Stomach (tissue), 9 donors: Measurements from ENCODE around the gene HAND2. TPM values are rescaled to one million over a fixed set of nuclear protein-coding genes. Genes with fewer than 3 reads are reported as not detected.

Source experiments
- DNase-seq, 2 donors: peaks; one replicate each; pipeline versions ENCODE4 v3.0.0 to v3.0.0-alpha.2; 2013 to 2019
- H3K27ac ChIP-seq, 5 donors: fragments of 200-600 bp in 4 of 5; sonication (generic) in 4 of 5; one replicate each; pipeline ENCODE4 v1.5.1; 2013 to 2019; ENCODE audit warnings: mild to moderate bottlenecking in 1 of 5, moderate library complexity in 1 of 5
- H3K27me3 ChIP-seq, 3 donors: fragments of 200-600 bp; sonication (generic); one replicate each; pipeline ENCODE4 v1.5.1; 2017 to 2019; ENCODE audit warnings: mixed run types in 1 of 3
- H3K36me3 ChIP-seq, 4 donors: fragments of 200-600 bp; sonication (generic); 1 replicate in 3 of 4; 2 replicates in 1 of 4; pipeline ENCODE4 v1.5.1; 2016 to 2019
- H3K4me1 ChIP-seq, 4 donors: fragments of 200-600 bp; sonication (generic); one replicate each; pipeline ENCODE4 v1.5.1; 2016 to 2019
- H3K4me3 ChIP-seq, 4 donors: fragments of 200-600 bp; sonication (generic) in 3 of 4; one replicate each; pipeline ENCODE4 v1.5.1; 2016 to 2019; ENCODE audit warnings: mild to moderate bottlenecking in 1 of 4
- H3K9me3 ChIP-seq, 4 donors: fragments of 200-600 bp; sonication (generic); one replicate each; pipeline ENCODE4 v1.5.1; 2016 to 2019
- CTCF ChIP-seq, 7 experiments: fragments of 450-650 bp in 4 of 7; fragments of 200-600 bp in 3 of 7; sonication (generic) in 3 of 7; IDR thresholded peaks; one replicate each; pipeline ENCODE4 v1.5.1; 2016 to 2019; ENCODE audit warnings: antibody characterized with exemption in 7 of 7, control low read depth in 2 of 7, mild to moderate bottlenecking in 1 of 7
- EP300 ChIP-seq: sonication (generic); formaldehyde crosslinking; IDR thresholded peaks from one replicate; pipeline ENCODE4 v1.6.1; 2017; ENCODE audit warnings: antibody characterized with exemption
- POLR2A ChIP-seq, 4 donors: fragments of 450-650 bp; IDR thresholded peaks; one replicate each; pipeline ENCODE4 v1.6.1; 2016; ENCODE audit warnings: antibody characterized with exemption in 4 of 4, control low read depth in 2 of 4, mild to moderate bottlenecking in 1 of 4, moderate library complexity in 1 of 4
- POLR2AphosphoS5 ChIP-seq, 3 donors: sonication (generic); formaldehyde crosslinking; IDR thresholded peaks; one replicate each; pipeline ENCODE4 v1.6.1; 2016; ENCODE audit warnings: antibody characterized with exemption in 3 of 3
- WGBS, 5 donors: extraction: QIAGEN DNeasy Blood & Tissue Kit in 3 of 5; methylation state at CpG; one replicate each; pipeline versions ENCODE4 v1.1.5 to v1.1.7; 2013 to 2018; 5-methylcytosine and 5-hydroxymethylcytosine counted together
- intact Hi-C: fragments of 100-400 bp; cut with DNase I; formaldehyde crosslinking; loops from one replicate; pipeline ENCODE4 v1.15.1; 2023; ENCODE audit warnings: low total_unique reads
- polyA plus RNA-seq, 3 donors: library from polyadenylated mRNA; stranded (reverse); fragments of 200-250 nt; gene quantifications; one replicate each; pipeline ENCODE4 v1.2.3, GENCODE V29; 2013
- total RNA-seq, 5 donors: library from RNA; depleted of rRNA; stranded (reverse); fragments of >200 nt; gene quantifications; one replicate each; pipeline versions ENCODE4 v1.1.0 to v1.2.3, GENCODE V29; 2014 to 2016
- donor health status: healthy with polysubstance abuse.
- donor health status: Bipolar disorder and iron deficiency.
- donor health status: healthy.

Gene HAND2
- total and polyA plus RNA-seq, 8 donors, result 1.9 to 234 (median 19.6) TPM

DNA sequence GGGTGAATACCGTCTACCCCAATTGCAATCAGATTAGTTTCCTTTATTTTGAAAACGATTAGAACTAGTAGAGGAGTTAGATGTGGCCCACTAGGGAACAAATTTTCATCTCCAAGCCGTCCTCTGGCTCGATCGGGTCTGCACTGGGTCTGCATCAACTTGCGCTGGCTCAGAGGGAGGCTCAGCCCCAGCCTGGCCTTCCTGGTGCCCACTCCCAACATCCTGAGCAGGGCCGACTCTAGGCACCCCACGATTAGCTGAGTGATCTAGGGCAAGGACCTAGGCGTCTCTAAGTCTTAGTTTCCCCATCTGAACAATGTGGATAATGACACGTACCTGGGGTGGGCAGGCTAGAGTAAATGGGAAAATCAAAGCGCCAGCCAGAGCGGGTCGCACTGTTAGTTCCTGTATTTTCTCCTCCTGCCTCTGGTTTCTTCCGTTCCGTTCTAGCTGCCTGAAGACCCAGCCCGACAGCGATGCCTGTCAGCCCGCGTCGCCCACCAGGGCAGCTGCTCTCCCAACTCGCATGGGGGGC is 7.7 kb upstream of the HAND2 start:
- peaks cover 0 to 96% (median 78%) of the 10 kb centered on the region in 3 donors for H3K27me3 ChIP-seq
- H3K27ac ChIP-seq, result peak overlapping the region in 3 of 5 donors; percentile 68 to 92 (median 70)
- intact Hi-C loops, result no loop called here
- WGBS, 5 donors, result 16 to 23% (median 20%) methylated on average over 20 to 21 of the region's 21 CpGs
- no peaks in the 10 kb centered on the region for H3K36me3 ChIP-seq
- TF ChIP-seq POLR2A (IDR thresholded peaks at IDR 0.05), result no peak
- TF ChIP-seq POLR2AphosphoS5 (IDR thresholded peaks at IDR 0.05), result no peak
- TF ChIP-seq CTCF (IDR thresholded peaks at IDR 0.05), result no peak
- TF ChIP-seq EP300, result no peak
- H3K9me3 ChIP-seq, result no peaks in the 10 kb centered on the region
- peaks cover 8 to 20% (median 17%) of the 10 kb centered on the region in 4 donors for H3K4me1 ChIP-seq
- peak overlapping the region; percentile 44 to 50 (median 48) for H3K4me3 ChIP-seq
- DNase-seq, result peak in 1 of 2 donors; percentile 41

- peaks cover 0 to 96% (median 82%) of the 10 kb centered on the region in 3 donors for H3K27me3 ChIP-seq
- H3K4me3 ChIP-seq, result peak overlapping the region in 2 of 4 donors; percentile 0 to 45
- H3K36me3 ChIP-seq, result no peaks in the 10 kb centered on the region
- peaks cover 8 to 20% (median 17%) of the 10 kb centered on the region in 4 donors for H3K4me1 ChIP-seq
- intact Hi-C loops, result no loop called here
- H3K27ac ChIP-seq, result peak overlapping the region in 3 of 5 donors; percentile 25 to 92 (median 68)
- TF ChIP-seq POLR2AphosphoS5 (IDR thresholded peaks at IDR 0.05) (no peak), CTCF (IDR thresholded peaks at IDR 0.05) (no peak), EP300 (no peak), POLR2A (IDR thresholded peaks at IDR 0.05) (no peak)
- WGBS, 5 donors, result 28 to 41% (median 30%) methylated on average over 12 of the region's 12 CpGs
- H3K9me3 ChIP-seq, result peaks cover 0 to 2% (median 0%) of the 10 kb centered on the region in 4 donors
- DNase-seq, result peak in 1 of 2 donors; percentile 72
These were observed 6.9 kb upstream of the HAND2 start for GRCh38 chr4:173536808-173537429.

GRCh38 chr4:173535957-173536356 is 5.9 kb upstream of the HAND2 start:
- Histone ChIP-seq H3K36me3 (no peaks in the 10 kb centered on the region), H3K4me3 (peak overlapping the region in 3 of 4 donors; percentile 1 to 6 (median 5)), H3K4me1 (peaks cover 8 to 25% (median 18%) of the 10 kb centered on the region in 4 donors), H3K27ac (peak overlapping the region in 2 of 5 donors; percentile 4 to 92), H3K9me3 (peaks cover 0 to 11% (median 0%) of the 10 kb centered on the region in 4 donors), H3K27me3 (peaks cover 0 to 100% (median 89%) of the 10 kb centered on the region in 3 donors)
- no peak for DNase-seq
- intact Hi-C loops, result no loop called here
- WGBS, 5 donors, result 20 to 35% (median 29%) methylated on average over 5 of the region's 5 CpGs
- TF ChIP-seq POLR2AphosphoS5 (IDR thresholded peaks at IDR 0.05), result no peak
- TF ChIP-seq CTCF (IDR thresholded peaks at IDR 0.05), result no peak
- no peak for TF ChIP-seq EP300
- no peak for TF ChIP-seq POLR2A (IDR thresholded peaks at IDR 0.05)

DNA sequence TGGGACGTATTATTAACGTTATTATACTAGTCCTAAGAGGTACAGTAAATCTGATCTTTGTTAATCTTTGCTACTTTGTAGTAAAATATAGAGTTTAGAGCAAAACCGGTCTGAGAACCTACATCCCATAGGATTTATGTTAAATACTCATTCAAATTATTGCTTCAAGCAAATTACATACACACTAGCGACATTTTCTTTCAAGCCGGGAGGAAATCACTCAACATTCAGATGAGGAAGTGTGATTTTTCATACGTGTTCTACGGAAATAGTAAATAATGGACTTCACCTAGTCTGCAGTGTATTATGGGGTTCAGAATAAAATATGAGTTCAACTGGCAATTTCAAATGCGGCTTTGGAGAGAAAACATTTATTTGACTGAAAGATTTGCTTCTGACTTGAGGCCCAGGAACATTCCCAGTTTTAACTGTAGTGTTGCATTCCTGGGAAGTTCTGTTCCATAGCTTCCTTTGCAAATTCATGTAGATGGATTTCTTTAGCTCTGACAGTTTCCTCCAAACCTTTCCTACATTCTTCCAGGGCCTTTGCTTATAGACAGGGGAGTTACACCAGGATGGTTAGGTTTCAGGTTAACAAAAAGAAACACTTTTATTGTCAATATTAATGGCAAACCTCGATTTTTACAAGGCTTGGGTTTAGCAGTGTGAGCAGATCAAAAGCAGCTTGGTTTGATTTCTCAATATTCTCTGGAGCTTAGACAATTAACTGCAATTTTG is 5.3 kb upstream of the HAND2 start:
- Histone ChIP-seq H3K4me1 (peaks cover 10 to 30% (median 21%) of the 10 kb centered on the region in 4 donors), H3K27ac (peak overlapping the region in 2 of 5 donors; percentile 7 to 92), H3K4me3 (peak overlapping the region in 3 of 4 donors; percentile 6 to 64 (median 58)), H3K27me3 (peaks cover 0 to 100% (median 91%) of the 10 kb centered on the region in 3 donors), H3K36me3 (no peaks in the 10 kb centered on the region), H3K9me3 (peaks cover 0 to 11% (median 0%) of the 10 kb centered on the region in 4 donors)
- no peak for DNase-seq
- intact Hi-C loops, result no loop called here
- no peak for TF ChIP-seq POLR2A (IDR thresholded peaks at IDR 0.05)
- WGBS, 5 donors, result 22 to 33% (median 28%) methylated on average over 9 of the region's 9 CpGs
